HG03060 (cell line): ENCODE results near the gene SPSB1.

Experiments used
- ATAC-seq: cut with Tn5 transposase; IDR thresholded peaks from one replicate; pipeline ENCODE4 v1.9.1; 2021; ENCODE audit warnings: low read depth, moderate number of reproducible peaks; ENCODE audit not compliant: unreplicated experiment

The SPSB1 gene

DNA sequence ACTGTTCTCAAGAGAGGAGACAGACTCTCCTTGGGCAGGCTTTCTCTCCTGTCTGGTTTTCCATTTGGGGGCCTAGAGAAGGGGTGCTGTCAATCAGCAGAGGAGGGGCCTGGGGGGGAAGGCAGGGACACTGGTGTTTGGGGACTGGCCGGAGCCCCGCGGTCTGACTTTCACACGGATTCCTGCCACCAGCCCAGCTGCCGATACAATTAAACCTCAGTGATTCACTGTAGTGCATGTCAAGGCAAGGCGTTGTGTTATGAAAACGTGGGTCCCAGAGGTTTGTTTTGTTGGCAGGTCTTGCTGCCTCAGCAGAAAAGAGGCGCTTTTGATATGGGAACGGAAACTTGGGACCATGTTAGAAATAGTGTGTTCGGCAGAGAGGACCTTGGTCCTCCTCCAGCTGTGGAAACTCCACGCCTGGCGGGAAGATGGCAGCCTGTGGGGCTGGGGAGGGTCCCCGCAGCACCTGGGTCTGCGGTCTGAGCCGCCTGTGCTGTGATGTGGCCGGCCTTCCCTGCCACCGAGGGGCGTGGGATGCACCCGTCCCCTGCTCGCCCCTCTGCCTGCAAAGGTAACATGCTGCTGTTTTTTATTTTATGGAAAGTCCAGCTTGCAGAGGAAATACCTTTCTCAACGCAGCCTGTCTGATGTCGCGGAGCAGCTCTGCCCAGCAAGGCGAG lies 47.6 kb downstream of the SPSB1 start:
- ATAC-seq, result no peak

DNA sequence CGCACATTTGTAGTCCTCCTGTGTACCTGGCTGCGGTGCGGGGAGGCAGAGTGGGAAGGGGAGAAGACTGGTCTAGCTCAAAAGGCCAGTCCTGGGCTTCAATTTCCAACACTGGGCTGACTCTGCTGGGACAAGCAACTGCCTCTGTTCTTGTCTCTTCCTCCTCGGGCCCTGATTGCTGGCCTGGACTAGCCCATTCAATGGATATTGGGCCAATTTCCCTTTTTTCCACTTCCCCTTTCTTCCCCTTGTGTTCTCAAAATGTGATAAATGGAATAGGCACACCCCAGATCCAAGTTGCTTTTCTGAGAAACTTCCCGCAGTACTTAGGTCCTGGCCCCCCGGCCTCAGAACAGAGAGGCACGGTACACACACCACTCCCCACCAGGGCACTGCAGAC lies 48.2 kb downstream of the SPSB1 start:
- ATAC-seq, result no peak

GRCh38 chr1:9341301-9341845 lies 48.7 kb downstream of the SPSB1 start:
- no peak for ATAC-seq

DNA sequence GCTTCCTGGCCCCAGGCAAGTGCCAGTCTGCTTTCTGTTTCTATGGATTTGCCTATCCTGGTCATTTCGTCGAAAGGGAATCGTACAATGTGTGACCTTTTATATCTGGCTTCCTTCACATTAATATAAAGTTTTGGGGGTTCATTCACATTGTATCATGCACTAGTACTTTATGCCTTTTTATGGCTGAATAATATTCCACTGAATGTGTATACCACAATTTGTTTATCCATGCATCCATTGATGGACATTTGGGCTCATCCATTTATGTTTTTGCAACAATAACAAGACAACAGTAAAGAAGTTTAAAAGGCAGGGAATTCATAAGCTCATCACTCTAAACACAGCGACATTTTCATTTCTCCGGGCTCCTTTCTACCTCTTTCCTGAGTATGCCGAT lies 50.6 kb downstream of the SPSB1 start:
- ATAC-seq, result no peak

DNA sequence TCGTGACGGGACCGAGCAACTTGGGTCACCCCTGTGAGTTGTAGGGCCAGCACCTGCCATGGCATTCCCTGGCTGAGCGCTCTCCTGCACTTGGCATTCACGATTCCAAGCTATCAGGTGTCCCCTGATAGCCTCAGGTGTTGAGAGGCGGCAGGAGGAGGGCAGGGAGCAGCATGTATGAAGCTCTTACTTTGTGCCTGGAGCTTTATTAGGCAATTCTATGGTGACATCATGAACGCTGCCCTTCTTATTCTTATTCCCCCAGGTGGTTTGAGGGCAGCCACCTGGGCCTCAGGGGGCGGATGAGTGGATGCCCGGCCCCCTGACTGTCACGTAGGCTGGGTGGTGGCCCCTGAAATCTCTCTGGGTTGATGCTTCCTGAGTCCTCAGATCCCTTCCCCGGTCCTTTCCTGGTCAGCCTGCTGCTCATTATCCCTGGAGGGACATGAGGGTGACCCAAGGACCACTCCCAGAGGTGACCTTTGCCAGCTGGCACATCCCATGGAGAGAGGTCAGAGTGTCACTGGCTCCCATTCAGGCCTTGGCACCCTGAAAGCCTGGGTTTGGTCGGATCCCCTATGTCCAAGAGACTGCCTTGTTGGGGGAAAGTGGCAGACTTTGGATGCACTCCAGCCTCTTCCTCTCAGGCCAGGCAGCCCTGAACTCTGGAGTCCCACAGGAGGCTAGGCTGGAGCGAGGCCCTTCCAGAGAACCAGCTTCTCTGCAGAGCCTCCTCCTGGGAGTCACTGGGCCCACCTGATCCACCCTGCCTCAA lies 51.9 kb downstream of the SPSB1 start:
- ATAC-seq, result no peak

DNA sequence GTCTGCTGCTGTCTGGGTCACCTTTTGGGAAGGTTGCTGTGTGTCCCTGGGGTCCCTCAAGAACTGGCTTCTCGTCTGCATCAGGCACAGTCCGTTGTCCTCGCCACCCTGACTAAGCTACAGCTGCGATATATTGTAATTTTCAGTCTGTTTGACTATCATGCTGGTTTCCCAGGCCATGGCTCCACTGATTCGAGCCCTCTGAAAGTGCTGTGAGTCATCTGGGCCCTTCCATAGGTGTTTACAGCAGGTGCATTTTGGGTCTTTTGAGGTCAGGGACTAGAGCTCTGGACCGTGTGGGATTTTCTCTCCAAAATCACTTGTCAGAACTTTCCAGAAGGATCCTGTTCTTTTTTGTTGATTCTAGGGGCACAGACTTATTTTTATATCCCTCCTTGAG lies 52.8 kb downstream of the SPSB1 start:
- ATAC-seq, result no peak

DNA sequence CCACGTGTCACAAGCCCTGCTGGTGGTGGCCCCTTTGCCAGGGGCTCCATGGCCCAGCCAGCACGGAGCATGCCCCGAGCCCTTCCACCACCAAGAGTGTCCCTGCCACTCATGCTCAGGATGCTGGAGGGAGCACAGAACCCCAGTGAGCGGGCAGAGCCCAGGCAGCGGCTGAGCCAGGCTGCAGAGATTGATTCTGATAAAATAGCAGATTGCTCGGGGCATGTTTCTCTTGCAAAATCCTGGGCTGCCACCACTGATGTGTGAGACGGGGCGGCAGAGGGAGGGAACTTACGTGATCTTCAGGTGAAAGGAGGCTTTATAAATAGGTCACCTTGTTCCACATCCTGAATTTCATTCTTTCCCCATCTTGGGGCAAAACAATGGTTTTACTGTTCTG lies 53.2 kb downstream of the SPSB1 start:
- no peak for ATAC-seq

GRCh38 chr1:9346566-9346965 lies 53.9 kb downstream of the SPSB1 start:
- no peak for ATAC-seq

DNA sequence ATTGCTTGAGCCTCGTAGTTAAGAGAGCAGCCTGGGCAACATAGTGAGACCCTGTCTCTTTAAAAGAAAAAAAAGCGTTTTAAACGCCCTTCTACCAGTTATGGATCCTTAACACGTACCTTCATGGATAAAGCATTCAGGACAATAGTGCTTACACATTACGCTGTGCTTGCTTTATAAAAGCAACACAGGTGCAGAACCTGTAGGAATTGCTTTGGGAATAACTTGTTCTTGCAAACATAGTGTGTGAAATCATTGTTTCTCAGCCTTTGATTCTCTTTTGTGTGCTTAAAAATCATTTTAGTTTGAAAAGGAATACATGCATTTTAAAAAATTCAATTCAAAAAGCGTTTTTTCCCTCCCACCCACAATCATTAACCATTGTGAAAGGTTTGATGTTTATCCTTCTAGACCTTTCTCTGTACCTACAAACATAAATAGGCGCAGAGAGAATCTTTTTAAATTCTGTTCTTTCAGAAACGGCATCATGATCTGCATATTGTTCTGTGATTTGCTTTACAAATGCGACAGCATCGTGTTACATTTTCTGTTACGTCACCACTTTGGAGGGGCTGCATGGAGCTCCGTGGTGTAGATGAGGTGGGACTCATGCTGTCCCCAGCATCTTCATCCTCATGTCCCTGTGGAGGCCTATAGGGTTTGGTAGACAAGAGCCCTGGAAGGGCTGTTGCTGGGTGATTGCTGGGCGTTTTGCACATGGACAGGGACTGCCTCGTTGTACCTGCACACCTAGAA lies 54.6 kb downstream of the SPSB1 start:
- no peak for ATAC-seq

- ATAC-seq, result no peak
Measured at GRCh38 chr1:9349331-9349851, 56.7 kb downstream of the SPSB1 start.

GRCh38 chr1:9350013-9350908 lies 57.6 kb downstream of the SPSB1 start:
- ATAC-seq, result no peak

GRCh38 chr1:9350960-9351359 lies 58.3 kb downstream of the SPSB1 start:
- ATAC-seq, result no peak

DNA sequence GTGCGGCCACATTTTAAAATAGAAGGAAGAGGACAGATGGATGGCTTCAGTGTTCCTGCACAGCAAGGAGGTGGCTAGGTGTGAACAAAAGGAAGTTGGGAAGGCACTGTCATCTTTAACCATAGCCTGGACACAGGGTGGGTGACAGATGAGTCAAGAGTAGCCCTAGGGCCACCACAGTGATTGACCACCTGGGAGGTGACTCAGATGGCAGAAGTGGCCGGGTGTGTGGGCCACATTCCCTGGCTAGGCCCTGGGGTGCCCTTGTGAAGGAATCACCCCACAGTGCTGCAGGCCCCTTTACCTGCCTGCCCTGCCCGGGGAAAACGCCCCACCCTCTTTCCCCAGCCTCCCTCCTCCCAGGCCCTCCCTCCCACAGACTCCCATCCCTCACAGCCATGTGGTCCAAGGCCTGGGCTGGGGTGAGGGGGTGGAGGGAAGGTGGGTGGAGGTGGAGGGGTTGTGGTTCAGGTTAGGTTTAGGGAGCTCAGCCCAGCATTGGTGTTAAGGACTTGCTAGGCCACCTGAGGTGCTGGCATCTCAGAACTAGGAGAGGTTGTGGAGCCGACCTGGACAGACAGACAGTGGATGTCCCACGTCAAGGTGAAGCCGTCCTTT lies 59.1 kb downstream of the SPSB1 start:
- ATAC-seq, result no peak

DNA sequence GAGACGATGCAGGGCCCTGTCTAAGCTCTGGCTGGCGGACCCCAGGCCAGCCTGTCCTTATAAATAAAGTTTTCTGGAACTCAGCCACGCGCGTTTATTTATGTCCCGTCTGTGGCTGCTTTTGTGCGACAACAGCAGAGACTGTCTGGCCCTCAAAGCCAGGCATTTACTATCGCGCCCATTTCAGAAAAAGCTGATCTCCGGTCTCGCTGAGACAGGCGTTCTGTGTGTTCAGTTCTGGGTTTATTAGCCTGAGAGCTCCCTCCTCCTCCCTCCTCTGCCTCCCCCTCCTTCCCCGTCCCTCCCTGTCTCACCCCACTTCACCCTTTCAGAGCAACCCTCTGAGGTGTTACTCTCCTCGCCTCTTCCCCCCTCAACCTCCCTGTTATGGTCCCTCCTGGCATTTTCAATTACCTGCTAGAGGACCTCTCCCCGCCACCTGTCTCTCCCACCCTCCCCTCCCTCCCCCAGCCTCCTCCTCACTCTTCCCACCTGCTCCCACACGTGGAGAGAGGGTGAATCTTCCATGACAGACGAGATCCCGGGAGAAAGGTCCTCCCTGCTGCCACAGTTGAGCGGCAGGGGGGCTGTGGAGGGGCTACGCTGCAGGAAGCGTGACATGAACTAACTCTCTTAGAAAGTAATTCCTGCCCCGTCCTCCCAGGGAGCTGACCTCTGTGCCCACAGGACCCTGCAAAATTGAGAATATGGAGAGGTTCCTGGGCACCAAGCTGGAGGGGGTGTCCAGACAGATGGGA lies 59.9 kb downstream of the SPSB1 start:
- no peak for ATAC-seq

DNA sequence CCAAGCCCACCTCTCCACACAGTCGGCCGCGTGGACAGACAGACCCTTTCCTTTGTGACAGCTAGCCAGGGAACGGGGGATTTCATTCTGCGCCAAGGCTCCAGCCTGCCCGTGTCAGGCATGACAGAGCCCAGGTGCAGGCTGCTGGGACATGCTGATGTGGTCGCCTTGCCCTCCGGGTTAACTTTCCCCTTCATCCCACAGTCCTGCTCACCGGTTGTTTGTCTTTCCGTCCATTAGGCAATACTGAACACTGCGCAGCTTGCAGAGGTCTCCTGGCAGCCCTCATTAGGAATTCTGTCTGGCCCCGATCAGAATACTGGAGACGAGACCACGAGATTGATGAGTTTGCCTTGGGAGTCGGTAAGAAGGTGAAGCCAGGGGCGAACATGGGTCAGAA lies 62.8 kb downstream of the SPSB1 start:
- no peak for ATAC-seq

GRCh38 chr1:9356021-9356420 lies 63.3 kb downstream of the SPSB1 start:
- ATAC-seq, result no peak

DNA sequence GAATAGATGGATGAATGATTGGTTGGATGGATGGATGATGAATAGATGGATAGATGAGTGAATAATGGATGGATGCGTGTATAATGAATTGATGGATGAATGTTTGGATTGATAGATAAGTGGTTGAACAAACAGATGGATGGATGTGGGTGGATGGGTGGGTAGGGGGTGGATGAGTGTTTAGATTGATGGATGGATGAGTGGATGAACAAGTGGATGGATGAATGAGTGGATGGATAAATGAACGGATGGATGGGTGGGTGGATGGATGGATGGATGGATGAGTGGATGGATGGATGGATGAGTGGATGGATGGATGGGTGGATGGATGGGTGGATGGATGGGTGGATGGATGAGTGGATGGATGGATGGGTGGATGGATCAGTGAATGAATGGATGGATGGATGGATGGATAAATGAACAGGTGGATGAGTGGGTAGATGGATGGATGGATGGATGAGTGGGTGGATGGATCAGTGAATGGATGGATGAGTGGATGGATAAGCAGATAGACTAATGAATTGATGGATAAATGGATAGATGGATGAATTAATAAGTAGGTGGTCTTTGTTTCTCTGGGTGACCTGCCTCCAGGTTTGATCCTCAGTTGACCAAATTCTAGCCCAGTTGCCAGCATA lies 64.3 kb downstream of the SPSB1 start:
- ATAC-seq, result no peak

DNA sequence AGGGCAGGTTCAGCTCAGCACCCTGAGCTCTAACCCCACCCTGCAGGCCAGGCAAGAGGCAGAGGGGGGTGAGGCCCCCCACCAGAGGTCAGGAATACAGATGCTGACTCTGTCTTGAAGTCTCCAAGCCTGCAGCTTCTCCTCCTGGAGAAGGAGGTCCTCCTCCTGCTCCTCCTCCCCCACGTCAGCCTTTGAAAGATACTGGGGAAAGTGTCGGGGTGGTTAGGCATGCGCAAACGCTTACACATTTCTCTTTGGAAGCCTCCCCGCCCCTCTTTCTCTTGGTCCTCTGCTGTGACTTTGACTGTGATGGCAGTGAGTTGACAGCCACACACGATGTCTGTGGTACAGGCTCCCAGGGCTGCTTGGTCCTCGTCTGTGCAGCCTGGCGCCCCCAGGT lies 65.3 kb downstream of the SPSB1 start:
- no peak for ATAC-seq
